Sigmoid colon (tissue), 4 donors: Measurements from ENCODE around the gene GRID1.

ENCODE experiments used
- CTCF ChIP-seq, 4 experiments: fragments of 450-650 bp in 3 of 4; fragments of 200-600 bp in 1 of 4; IDR thresholded peaks; one replicate each; pipeline ENCODE4 v1.5.1; 2016 to 2019; ENCODE audit warnings: antibody characterized with exemption in 4 of 4, mild to moderate bottlenecking in 3 of 4, moderate library complexity in 2 of 4
- POLR2AphosphoS5 ChIP-seq, 4 donors: sonication (generic); formaldehyde crosslinking; IDR thresholded peaks; one replicate each; pipeline ENCODE4 v1.6.1; 2017; ENCODE audit warnings: antibody characterized with exemption in 4 of 4

- TF ChIP-seq CTCF (IDR thresholded peaks at IDR 0.05): no peak
- no peak for TF ChIP-seq POLR2AphosphoS5 (IDR thresholded peaks at IDR 0.05)
Measured at GRCh38 chr10:86220626-86221025, 146.0 kb downstream of the GRID1 start.
